ENCODE data around the gene PRXL2B. TPM values are rescaled to one million over a fixed set of nuclear protein-coding genes. Genes with fewer than 3 reads are reported as not detected.

Gene PRXL2B
- total and polyA plus RNA-seq, 10 of the 15 experiments (the other 5 are each of a cell fraction or from before 2014, with no cell fraction given): 0.44 to 5.6 (median 4.0) TPM

- FAIRE-seq (no peak), ATAC-seq (no peak), DNase-seq (ENCODE audit: low read depth, low spot score) (no peak)
- BruUV-seq (replicated peaks): no TSS peak
- Histone ChIP-seq H3K4me1 (ENCODE audit: control insufficient read depth, insufficient read depth, low read length) (peaks cover 18% of the 10 kb centered on the region), H3K4me3 (no peak overlapping the region), H3K4me2 (ENCODE audit: control insufficient read depth, insufficient read depth) (peak overlapping the region; percentile 51; the same call in 1 of the 2 replicates), H3K9me3 (replicated peaks; ENCODE audit: control insufficient read depth, insufficient read depth, low read length) (no peaks in the 10 kb centered on the region), H3K27ac (ENCODE audit: control insufficient read depth, insufficient read depth) (no peak overlapping the region), H3K27me3 (replicated peaks in 1 of 2; ENCODE audit: control insufficient read depth in 2 of 2, insufficient read depth in 2 of 2, low read length in 1 of 2) (no peaks in the 10 kb centered on the region; a peak in 1 of 4 replicates), H2AFZ (ENCODE audit: control insufficient read depth, low read depth, low read length) (no peak overlapping the region), H3K36me3 (ENCODE audit: control insufficient read depth in 2 of 2, insufficient read depth in 2 of 2, low read length in 1 of 2) (no peaks in the 10 kb centered on the region), H3K9ac (ENCODE audit: control insufficient read depth, insufficient read depth, low read length) (no peak overlapping the region), H4K20me1 (ENCODE audit: control insufficient read depth, insufficient read depth) (no peaks in the 10 kb centered on the region), H3K79me2 (ENCODE audit: control insufficient read depth, insufficient read depth, low read length) (peaks cover 5% of the 10 kb centered on the region; the same call in 1 of the 2 replicates)
- RAD21 ChIA-PET (ENCODE audit: unreplicated experiment): interaction anchor here (7.1 kb wide), 1 partner anchor 18 kb away, joined by 86 read pairs; the partner anchor contains the start of gene PANK4
- CTCF ChIA-PET: interaction anchor here (0.8 kb wide), 1 partner anchor 349 kb away, joined by 3 read pairs; the partner anchor contains the start of gene FAAP20
- in situ Hi-C loops (cut with MboI): no loop called here
- intact Hi-C loops (cut with micrococcal nuclease; ENCODE audit: unreplicated experiment): loop anchor here (10.0 kb wide), 1 partner anchor 239 kb away; no protein-coding TSS in a partner anchor
- WGBS (ENCODE audit: insufficient coverage, insufficient replicate concordance, low lambda C conversion rate, missing lambda C conversion rate): 18% methylated on average over 26 of the region's 26 CpGs
- SMC1A ChIA-PET (ENCODE audit: uncharacterized antibody, unreplicated experiment): no interaction called here
- POLR2A ChIA-PET: interaction anchor here (0.9 to 1.4 kb wide), 2 partner anchors 14 to 17 kb away, joined by 4 read pairs; partner anchors contain the start of genes HES5 and PANK4
- TF ChIP-seq DPF2 (IDR thresholded peaks at IDR 0.05): 0 out of 2 replicates have a peak, but pooled peaks have one; percentile 29
- 0 out of 4 replicates have a peak, but pooled peaks of 1 of the 2 experiments have one; percentile 10 for TF ChIP-seq BHLHE40 (IDR thresholded peaks at IDR 0.05; ENCODE audit: borderline replicate concordance in 1 of 2, low read depth in 2 of 2, low read length in 1 of 2)
- no peak for TF ChIP-seq ZBTB33 (IDR thresholded peaks at IDR 0.05)
- TF ChIP-seq PBX3 (IDR thresholded peaks at IDR 0.05; ENCODE audit: insufficient replicate concordance, low read depth, low read length): no peak
- no peak for TF ChIP-seq CBFB (IDR thresholded peaks at IDR 0.05; ENCODE audit: low read depth)
- TF ChIP-seq ATF2 (IDR thresholded peaks at IDR 0.05; ENCODE audit: low read length): no peak
- TF ChIP-seq CHD4 (IDR thresholded peaks at IDR 0.05): no peak
- no peak for TF ChIP-seq HCFC1 (IDR thresholded peaks at IDR 0.05; ENCODE audit: low read length)
- TF ChIP-seq CEBPB (IDR thresholded peaks at IDR 0.05; ENCODE audit: borderline replicate concordance in 1 of 2, low read depth in 2 of 2, low read length in 2 of 2): no peak
- TF ChIP-seq CHD2 (IDR thresholded peaks at IDR 0.05; ENCODE audit: borderline replicate concordance, low read depth, low read length): 0 out of 2 replicates have a peak, but pooled peaks have one; percentile 21
- no peak for TF ChIP-seq HSF1 (IDR thresholded peaks at IDR 0.05; ENCODE audit: low read depth, low read length)
- no peak for TF ChIP-seq TBL1XR1 (IDR thresholded peaks at IDR 0.05; ENCODE audit: low read depth, low read length)
- no peak for TF ChIP-seq JUND (IDR thresholded peaks at IDR 0.05; ENCODE audit: low read depth, low read length)
- no peak for TF ChIP-seq ELK1 (IDR thresholded peaks at IDR 0.05; ENCODE audit: low read depth, low read length)
These were observed 43.0 kb upstream of the PRXL2B start for GRCh38 chr1:2543543-2544092.

Measured in GM12878 (cell line).